Large intestine (tissue), 12 donors: ENCODE measurements around the gene KIAA1328. TPM values are rescaled to one million over a fixed set of nuclear protein-coding genes. Genes with fewer than 3 reads are reported as not detected.
A peak's percentile ranks its signal among the peaks of the same experiment; 100 is the strongest.

ENCODE experiments used
- DNase-seq, 2 donors: peaks; one replicate each; pipeline versions ENCODE4 v3.0.0 to v3.0.0-alpha.2; 2013
- H3K27ac ChIP-seq: one replicate; pipeline ENCODE4 v1.5.1; 2013; ENCODE audit warnings: low read length
- H3K27me3 ChIP-seq: 2 replicates; pipeline ENCODE4 v1.6.1; 2013; ENCODE audit warnings: low read length; ENCODE audit not compliant: control insufficient read depth, insufficient read depth
- H3K36me3 ChIP-seq: 2 replicates; pipeline ENCODE4 v1.6.1; 2013; ENCODE audit warnings: low read length; ENCODE audit not compliant: control insufficient read depth, insufficient read depth
- H3K4me1 ChIP-seq: one replicate; pipeline ENCODE4 v1.6.1; 2013; ENCODE audit warnings: low read length; ENCODE audit not compliant: control insufficient read depth, insufficient read depth
- H3K4me3 ChIP-seq: one replicate; pipeline ENCODE4 v1.5.1; 2013; ENCODE audit warnings: low read length
- H3K9me3 ChIP-seq: one replicate; pipeline ENCODE4 v1.6.1; 2013; ENCODE audit warnings: mild to moderate bottlenecking, low read depth, low read length, moderate library complexity; ENCODE audit not compliant: control insufficient read depth
- WGBS: methylation state at CpG from one replicate; pipeline ENCODE4 v1.1.5; 2013; ENCODE audit warnings: low lambda C conversion rate; ENCODE audit not compliant: insufficient coverage; 5-methylcytosine and 5-hydroxymethylcytosine counted together
- long read RNA-seq, 11 donors: transcript quantifications; one replicate each; lab custom pipeline, GENCODE V29; 2026
- polyA plus RNA-seq: library from polyadenylated mRNA; unstranded; fragments of 120-200 nt; gene quantifications from one replicate; pipeline ENCODE4 v1.2.1, GENCODE V29; 2013

Gene KIAA1328
- 7.0 TPM for polyA plus RNA-seq
- long read RNA-seq, donor 1, partial matches to known transcripts, result 0 of 9 reads
- long read RNA-seq, donor 1, other reads (novel, unspliced or antisense), result 9 of 9 reads
- long read RNA-seq, donor 2, partial matches to known transcripts, result 22 of 23 reads
- long read RNA-seq, donor 2, other reads (novel, unspliced or antisense), result 0 of 23 reads
- long read RNA-seq, donor 3, result 0 reads
- long read RNA-seq, donor 4, result 0 reads
- long read RNA-seq, donor 5, partial matches to known transcripts, result 0 of 2 reads
- long read RNA-seq, donor 5, other reads (novel, unspliced or antisense), result 0 of 2 reads
- long read RNA-seq, donor 6, full-length matches to known transcripts, result 3 of 19 reads
- long read RNA-seq, donor 6, partial matches to known transcripts, result 0 of 19 reads
- long read RNA-seq, donor 6, other reads (novel, unspliced or antisense), result 16 of 19 reads
- long read RNA-seq, donor 7, result 0 reads
- long read RNA-seq, donor 8, partial matches to known transcripts, result 0 of 4 reads
- long read RNA-seq, donor 8, other reads (novel, unspliced or antisense), result 0 of 4 reads
- long read RNA-seq, donor 9, result 0 reads
- long read RNA-seq, donor 10, partial matches to known transcripts, result 0 of 17 reads
- long read RNA-seq, donor 10, other reads (novel, unspliced or antisense), result 15 of 17 reads
- long read RNA-seq, donor 11, partial matches to known transcripts, result 0 of 15 reads
- long read RNA-seq, donor 11, other reads (novel, unspliced or antisense), result 14 of 15 reads

DNA sequence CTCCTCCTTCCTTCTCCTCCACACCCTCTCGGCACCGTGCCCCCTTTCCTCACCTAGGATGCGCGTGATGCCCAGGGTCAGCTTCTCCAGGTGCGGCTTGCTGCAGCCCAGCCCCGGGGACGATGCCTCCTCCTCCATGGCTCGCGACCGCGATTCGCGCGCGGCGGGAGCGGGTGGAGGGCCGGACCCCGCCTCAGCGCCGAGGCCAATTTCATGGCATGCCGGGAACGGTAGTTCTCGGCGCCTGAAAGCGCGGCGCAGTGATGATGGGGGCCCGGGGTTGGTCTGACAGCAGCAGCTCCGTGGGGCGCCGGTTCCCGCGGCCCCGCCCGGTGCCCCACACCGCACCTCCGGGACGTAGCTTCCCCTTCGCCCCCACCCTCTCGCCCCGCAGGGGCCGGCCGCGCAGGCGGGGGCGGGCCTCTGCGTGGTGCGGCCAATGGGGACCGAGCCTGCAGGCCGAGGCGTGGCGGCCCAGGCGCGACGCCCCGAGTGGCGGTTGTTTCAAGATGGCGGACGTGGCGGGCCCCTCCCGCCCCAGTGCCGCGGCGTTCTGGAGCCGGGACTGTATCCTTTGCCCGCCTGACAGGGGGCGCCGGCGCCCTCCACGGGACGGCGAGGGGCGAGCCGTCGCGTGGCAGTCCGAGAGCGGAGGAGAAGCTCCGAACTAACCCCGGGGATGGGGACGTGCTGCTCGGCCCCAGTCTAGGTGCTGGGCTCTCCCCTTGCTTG lies at the start of gene KIAA1328, which contains the start of gene TPGS2:
KIAA1328 (plus strand) TSS at position 498 of the 732 bp plus-strand sequence; CDS start at position 510, 12 bp downstream.
TPGS2 (minus strand) TSS at position 373 of the 732 bp plus-strand sequence; CDS start at position 138, 235 bp downstream.
- WGBS, result no CpG with 5 or more reads among the region's 83 CpGs
- Histone ChIP-seq H3K27ac (peak within 1 kb of the TSS; percentile 92), H3K4me3 (peak within 1 kb of the TSS; percentile 84), H3K4me1 (no peaks in the 10 kb centered on the region), H3K36me3 (no peaks in the 10 kb centered on the region), H3K27me3 (no peaks in the 10 kb centered on the region), H3K9me3 (no peaks in the 10 kb centered on the region)
- DNase-seq, result peak; percentile 90 to 96

DNA sequence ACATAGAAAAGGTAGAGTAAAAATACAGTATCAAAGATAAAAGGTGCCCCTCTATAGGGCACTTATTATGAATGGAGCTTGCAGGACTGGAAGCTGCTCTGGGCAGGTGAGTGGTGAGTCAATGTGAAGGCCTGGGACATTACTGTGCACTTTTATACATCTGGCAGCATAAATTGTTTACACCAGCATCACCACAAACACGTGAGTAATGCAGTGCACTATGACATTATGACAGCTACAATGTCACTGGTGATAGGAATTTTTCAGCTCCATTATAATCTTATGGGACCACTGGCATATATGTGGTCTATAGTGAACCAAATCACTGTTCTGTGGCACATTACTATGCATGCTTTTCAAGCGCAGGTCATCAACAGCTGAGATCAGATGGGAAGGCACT lies 48.2 kb upstream of the KIAA1328 start:
- Histone ChIP-seq H3K27me3 (no peaks in the 10 kb centered on the region), H3K27ac (no peak overlapping the region), H3K4me3 (no peak overlapping the region), H3K4me1 (no peaks in the 10 kb centered on the region), H3K36me3 (peaks cover 14% of the 10 kb centered on the region), H3K9me3 (no peaks in the 10 kb centered on the region)
- no peak for DNase-seq
- no CpG with 5 or more reads among the region's 2 CpGs for WGBS

DNA sequence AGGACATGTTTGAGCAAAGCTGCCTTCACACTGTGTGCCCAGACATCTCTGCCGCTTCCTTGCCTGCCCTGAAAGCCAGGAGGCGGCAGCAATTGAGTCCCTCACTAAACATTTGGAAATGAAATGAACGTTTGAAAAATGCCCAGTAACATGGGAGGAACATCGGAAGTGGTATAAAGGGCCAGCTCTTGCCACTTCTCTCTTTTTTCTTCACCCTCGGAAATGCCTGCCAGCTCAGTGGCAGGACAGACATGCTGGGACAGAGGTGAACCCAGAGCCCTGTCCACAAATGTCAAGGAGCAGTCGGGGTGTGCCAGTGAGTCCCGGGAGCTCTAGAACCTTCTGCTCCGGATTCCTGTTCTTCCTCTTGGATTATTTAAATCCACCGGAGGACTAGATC lies 46.2 kb upstream of the KIAA1328 start:
- no peaks in the 10 kb centered on the region for H3K4me1 ChIP-seq
- no peaks in the 10 kb centered on the region for H3K27me3 ChIP-seq
- H3K9me3 ChIP-seq, result no peaks in the 10 kb centered on the region
- no peak overlapping the region for H3K27ac ChIP-seq
- H3K36me3 ChIP-seq, result peaks cover 14% of the 10 kb centered on the region
- DNase-seq, result no peak
- WGBS, result 95% methylated on average over 4 of the region's 9 CpGs
- H3K4me3 ChIP-seq, result no peak overlapping the region

DNA sequence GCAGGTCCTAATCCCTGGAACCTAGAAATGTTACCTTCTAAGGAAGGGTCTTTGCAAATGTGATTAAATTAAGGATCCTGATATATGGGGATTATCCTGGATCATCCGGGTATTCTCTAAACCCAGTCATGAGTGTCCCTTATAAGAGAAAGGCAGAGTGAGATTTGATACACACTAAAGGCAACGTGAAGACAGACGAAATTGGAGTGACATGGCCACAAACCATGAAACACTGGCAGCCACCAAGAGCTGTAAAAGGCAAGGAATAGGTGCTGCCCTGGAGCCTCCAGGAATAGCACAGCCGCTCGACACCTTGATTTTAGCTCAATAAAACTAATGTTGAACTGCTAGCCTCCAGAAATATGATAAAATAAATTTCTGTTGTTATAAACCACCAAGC lies 45.1 kb upstream of the KIAA1328 start:
- Histone ChIP-seq H3K27ac (no peak overlapping the region), H3K4me1 (no peaks in the 10 kb centered on the region), H3K36me3 (peaks cover 15% of the 10 kb centered on the region), H3K4me3 (no peak overlapping the region), H3K27me3 (no peaks in the 10 kb centered on the region), H3K9me3 (no peaks in the 10 kb centered on the region)
- WGBS, result no CpG with 5 or more reads among the region's 5 CpGs
- DNase-seq, result no peak

DNA sequence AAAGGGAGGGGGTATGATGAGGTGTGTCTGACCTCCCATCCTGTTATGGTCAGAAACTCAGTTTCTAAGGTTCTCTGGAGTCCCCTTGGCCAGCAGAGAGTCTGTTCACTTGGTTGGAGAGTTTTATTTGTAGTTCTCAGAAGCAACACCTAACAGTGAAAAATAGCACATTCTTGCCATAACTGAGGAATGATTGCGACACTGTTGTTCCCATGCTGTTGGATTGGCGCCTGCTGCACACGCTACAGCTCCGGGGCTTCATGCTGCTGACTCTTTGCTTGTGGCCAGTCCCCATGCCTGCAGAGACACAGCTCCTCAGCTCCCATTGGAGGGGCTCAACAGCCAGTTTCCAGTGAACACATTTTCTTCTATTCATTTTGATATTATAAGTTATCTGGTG lies 42.2 kb upstream of the KIAA1328 start:
- no peak overlapping the region for H3K4me3 ChIP-seq
- DNase-seq, result no peak
- H3K27ac ChIP-seq, result no peak overlapping the region
- no peaks in the 10 kb centered on the region for H3K27me3 ChIP-seq
- H3K4me1 ChIP-seq, result no peaks in the 10 kb centered on the region
- H3K9me3 ChIP-seq, result no peaks in the 10 kb centered on the region
- no CpG with 5 or more reads among the region's 4 CpGs for WGBS
- peaks cover 13% of the 10 kb centered on the region for H3K36me3 ChIP-seq

DNA sequence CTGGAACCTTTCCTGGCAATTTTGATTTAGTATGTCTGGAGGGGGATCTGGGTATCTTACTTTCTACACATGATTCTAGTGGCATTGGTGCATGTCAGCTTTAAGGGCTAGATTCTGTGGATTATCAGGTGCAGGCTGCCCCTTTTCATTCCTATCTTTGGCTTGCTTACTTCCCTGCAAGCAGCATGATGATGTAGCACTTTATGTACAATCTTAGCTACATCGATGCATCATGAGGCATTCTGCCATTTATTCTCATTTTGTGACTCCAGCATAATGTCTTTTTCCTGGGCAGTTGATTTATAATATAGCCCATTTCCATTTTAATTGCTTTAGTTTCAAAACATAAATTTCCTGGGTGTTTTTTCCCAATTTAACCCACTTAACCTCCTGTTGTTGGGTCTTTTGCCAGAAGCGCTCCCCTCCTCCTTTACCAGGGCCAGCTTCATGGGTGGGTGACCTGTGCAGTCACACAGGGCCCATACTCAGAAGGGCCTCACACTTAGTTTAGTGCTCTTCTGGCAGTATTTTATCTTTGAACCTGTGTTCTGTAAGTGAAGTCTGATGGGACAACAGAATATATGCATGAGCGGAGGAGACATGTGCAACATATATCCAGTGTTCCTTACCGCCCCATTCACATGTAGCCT lies 36.2 kb upstream of the KIAA1328 start:
- Histone ChIP-seq H3K9me3 (no peaks in the 10 kb centered on the region), H3K27ac (no peak overlapping the region), H3K4me3 (no peak overlapping the region), H3K4me1 (no peaks in the 10 kb centered on the region), H3K36me3 (peaks cover 50% of the 10 kb centered on the region), H3K27me3 (no peaks in the 10 kb centered on the region)
- 100% methylated on average over 1 of the region's 4 CpGs for WGBS
- DNase-seq, result no peak

DNA sequence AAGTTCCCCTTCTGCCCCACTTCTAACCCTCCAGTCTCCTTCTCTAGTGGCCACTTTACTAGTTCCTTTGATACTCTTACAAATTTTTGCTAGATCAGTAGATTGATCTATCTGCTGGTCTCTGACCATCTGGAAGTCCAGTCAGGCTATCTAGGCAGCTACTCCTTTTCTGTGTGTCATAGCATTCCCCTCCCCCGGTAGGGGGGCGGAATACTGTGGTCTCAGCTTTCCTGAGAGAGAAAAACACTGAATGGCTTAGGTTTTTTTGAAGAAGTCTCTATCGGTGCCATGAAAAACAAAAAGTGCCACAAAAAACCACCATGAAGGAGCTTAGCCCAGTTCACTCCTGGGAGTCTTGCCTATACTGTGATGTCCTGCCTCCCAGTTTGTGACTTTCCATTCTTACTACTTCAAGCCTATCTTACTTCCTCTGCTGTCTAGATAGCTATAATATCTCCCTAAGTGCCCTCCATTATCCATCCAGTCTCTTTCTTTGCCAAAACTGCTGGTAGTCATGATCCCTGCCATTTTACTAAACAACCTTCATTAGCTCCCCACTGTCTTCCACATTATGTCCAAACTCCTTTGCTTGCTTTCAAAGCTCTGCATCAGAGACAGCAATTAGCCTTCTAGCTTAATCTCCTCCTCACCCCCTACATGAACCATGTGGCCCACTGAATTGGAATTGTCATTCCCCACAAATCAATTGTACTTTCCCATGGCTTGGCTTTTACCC lies 30.0 kb upstream of the KIAA1328 start:
- 80% methylated on average over 1 of the region's 3 CpGs for WGBS
- H3K4me1 ChIP-seq, result no peaks in the 10 kb centered on the region
- H3K9me3 ChIP-seq, result no peaks in the 10 kb centered on the region
- H3K36me3 ChIP-seq, result peaks cover 76% of the 10 kb centered on the region
- no peak overlapping the region for H3K4me3 ChIP-seq
- no peaks in the 10 kb centered on the region for H3K27me3 ChIP-seq
- no peak for DNase-seq
- H3K27ac ChIP-seq, result no peak overlapping the region

DNA sequence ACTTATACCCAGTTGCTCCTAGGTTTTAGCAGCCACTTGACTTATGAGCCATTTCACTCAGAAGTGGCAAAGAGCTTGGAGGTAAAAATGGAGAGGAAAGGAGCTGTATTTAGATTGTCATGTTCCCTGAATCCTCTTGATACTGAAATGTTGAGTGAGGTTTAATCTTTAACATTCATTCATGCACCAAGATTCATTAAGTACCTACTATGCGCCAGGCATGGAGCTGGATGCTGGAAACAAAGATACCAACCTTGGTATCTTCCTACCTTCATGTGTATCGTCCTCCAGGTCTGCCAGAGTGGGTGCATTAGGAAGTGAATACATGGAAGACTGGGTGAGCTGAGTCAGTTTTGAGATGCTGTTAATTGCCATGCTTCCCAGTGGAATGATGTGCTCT lies 23.8 kb upstream of the KIAA1328 start:
- no peak for DNase-seq
- H3K4me3 ChIP-seq, result no peak overlapping the region
- peaks cover 3% of the 10 kb centered on the region for H3K4me1 ChIP-seq
- WGBS, result no CpG with 5 or more reads among the region's 2 CpGs
- no peaks in the 10 kb centered on the region for H3K27me3 ChIP-seq
- no peaks in the 10 kb centered on the region for H3K9me3 ChIP-seq
- H3K36me3 ChIP-seq, result peaks cover 60% of the 10 kb centered on the region
- no peak overlapping the region for H3K27ac ChIP-seq

DNA sequence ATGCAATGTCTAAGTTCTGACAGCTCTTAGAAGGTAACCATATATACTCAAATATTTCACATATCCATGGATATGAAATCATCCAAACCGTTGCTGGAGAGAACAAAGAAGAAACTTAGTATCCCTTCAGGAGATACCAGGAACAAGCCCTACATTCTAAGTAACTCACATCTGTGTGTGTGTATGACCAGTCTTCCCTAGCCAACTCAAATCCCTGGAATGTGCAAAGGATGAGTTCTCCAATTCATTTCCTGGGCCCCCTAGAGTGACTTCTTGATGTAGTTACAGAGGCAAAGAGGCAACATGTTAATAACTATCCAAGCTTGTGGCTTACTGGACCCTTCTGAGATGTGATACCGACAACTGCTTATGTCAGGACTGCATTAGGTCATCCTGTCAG lies 20.2 kb upstream of the KIAA1328 start:
- Histone ChIP-seq H3K4me1 (peaks cover 3% of the 10 kb centered on the region), H3K27ac (no peak overlapping the region), H3K36me3 (peaks cover 59% of the 10 kb centered on the region), H3K27me3 (no peaks in the 10 kb centered on the region), H3K4me3 (no peak overlapping the region), H3K9me3 (no peaks in the 10 kb centered on the region)
- no peak for DNase-seq
- no CpG with 5 or more reads among the region's 2 CpGs for WGBS
